ENCODE data around the gene PIK3C2G.

Gene PIK3C2G

DNA sequence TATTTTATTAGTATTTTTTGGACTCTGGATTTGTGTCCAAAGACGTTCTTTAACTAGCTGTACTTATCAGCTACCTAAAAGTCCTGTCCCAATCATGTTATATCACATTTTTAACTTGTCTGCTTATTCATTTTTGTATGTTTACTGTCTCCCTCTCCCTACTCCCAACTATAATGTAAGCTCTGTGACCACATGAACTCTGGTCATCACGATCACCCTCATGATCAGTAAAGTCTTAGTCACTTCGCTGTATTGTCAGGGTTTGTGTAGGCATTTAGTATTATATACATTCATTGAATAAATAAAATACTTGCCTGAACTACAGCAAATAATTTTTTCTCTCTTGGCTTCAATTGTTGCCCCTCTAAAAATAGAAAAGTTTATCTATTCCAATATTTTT lies 211.0 kb downstream of the PIK3C2G start:
- no peak for TF ChIP-seq SPI1 (IDR thresholded peaks at IDR 0.05; ENCODE audit: borderline replicate concordance, low read depth)
- TF ChIP-seq, protein P1, sequence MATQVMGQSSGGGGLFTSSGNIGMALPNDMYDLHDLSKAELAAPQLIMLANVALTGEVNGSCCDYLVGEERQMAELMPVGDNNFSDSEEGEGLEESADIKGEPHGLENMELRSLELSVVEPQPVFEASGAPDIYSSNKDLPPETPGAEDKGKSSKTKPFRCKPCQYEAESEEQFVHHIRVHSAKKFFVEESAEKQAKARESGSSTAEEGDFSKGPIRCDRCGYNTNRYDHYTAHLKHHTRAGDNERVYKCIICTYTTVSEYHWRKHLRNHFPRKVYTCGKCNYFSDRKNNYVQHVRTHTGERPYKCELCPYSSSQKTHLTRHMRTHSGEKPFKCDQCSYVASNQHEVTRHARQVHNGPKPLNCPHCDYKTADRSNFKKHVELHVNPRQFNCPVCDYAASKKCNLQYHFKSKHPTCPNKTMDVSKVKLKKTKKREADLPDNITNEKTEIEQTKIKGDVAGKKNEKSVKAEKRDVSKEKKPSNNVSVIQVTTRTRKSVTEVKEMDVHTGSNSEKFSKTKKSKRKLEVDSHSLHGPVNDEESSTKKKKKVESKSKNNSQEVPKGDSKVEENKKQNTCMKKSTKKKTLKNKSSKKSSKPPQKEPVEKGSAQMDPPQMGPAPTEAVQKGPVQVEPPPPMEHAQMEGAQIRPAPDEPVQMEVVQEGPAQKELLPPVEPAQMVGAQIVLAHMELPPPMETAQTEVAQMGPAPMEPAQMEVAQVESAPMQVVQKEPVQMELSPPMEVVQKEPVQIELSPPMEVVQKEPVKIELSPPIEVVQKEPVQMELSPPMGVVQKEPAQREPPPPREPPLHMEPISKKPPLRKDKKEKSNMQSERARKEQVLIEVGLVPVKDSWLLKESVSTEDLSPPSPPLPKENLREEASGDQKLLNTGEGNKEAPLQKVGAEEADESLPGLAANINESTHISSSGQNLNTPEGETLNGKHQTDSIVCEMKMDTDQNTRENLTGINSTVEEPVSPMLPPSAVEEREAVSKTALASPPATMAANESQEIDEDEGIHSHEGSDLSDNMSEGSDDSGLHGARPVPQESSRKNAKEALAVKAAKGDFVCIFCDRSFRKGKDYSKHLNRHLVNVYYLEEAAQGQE (IDR thresholded peaks at IDR 0.05; ENCODE audit: insufficient replicate concordance, low read depth): no peak
- H3K27ac ChIP-seq (replicated peaks): no peak overlapping the region
- no peak for DNase-seq (ENCODE audit: low read depth in 1 of 2, low spot score in 1 of 2)

DNA sequence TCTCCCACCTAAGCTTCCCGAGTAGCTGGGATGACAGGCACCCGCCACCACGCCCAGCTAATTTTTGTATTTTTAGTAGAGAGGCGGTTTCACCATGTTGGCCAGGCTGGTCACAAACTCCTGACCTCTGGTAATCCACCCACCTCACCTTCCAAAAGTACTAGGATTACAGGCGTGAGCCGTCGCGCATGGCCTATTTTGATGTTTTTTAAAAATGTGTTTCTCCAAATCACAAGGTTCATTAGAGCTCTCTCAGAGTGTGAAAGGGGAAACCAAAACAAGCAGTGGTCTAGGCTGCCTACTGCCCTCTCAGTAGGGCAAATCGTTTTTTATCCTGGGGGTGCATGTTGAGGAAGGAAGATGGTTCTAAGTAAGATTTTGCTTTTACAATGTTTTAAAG lies 211.5 kb downstream of the PIK3C2G start:
- Histone ChIP-seq H3K27ac (replicated peaks) (no peak overlapping the region), H3K27me3 (ENCODE audit: insufficient read depth, poor library complexity, severe bottlenecking) (no peaks in the 10 kb centered on the region), H3K4me3 (replicated peaks; ENCODE audit: insufficient read depth, low read length) (no peak overlapping the region)
- TF ChIP-seq, protein P1 (IDR thresholded peaks at IDR 0.05; ENCODE audit: insufficient replicate concordance, low read depth): no peak
- TF ChIP-seq GABPA (IDR thresholded peaks at IDR 0.05; ENCODE audit: low read depth): no peak
- no peak for TF ChIP-seq SPI1 (IDR thresholded peaks at IDR 0.05; ENCODE audit: borderline replicate concordance, low read depth)
- TF ChIP-seq, protein P2, sequence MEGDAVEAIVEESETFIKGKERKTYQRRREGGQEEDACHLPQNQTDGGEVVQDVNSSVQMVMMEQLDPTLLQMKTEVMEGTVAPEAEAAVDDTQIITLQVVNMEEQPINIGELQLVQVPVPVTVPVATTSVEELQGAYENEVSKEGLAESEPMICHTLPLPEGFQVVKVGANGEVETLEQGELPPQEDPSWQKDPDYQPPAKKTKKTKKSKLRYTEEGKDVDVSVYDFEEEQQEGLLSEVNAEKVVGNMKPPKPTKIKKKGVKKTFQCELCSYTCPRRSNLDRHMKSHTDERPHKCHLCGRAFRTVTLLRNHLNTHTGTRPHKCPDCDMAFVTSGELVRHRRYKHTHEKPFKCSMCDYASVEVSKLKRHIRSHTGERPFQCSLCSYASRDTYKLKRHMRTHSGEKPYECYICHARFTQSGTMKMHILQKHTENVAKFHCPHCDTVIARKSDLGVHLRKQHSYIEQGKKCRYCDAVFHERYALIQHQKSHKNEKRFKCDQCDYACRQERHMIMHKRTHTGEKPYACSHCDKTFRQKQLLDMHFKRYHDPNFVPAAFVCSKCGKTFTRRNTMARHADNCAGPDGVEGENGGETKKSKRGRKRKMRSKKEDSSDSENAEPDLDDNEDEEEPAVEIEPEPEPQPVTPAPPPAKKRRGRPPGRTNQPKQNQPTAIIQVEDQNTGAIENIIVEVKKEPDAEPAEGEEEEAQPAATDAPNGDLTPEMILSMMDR (IDR thresholded peaks at IDR 0.05; ENCODE audit: insufficient read depth, low read length): no peak
- TF ChIP-seq POLR2AphosphoS5 (IDR thresholded peaks at IDR 0.05; ENCODE audit: low read depth): no peak
- DNase-seq (ENCODE audit: low read depth in 1 of 2, low spot score in 1 of 2): no peak

More for the DNA sequence above, 211.0 kb downstream of the PIK3C2G start:
- Histone ChIP-seq H3K4me3 (replicated peaks; ENCODE audit: insufficient read depth, low read length) (no peak overlapping the region), H3K27me3 (ENCODE audit: insufficient read depth, poor library complexity, severe bottlenecking) (no peaks in the 10 kb centered on the region)

DNA sequence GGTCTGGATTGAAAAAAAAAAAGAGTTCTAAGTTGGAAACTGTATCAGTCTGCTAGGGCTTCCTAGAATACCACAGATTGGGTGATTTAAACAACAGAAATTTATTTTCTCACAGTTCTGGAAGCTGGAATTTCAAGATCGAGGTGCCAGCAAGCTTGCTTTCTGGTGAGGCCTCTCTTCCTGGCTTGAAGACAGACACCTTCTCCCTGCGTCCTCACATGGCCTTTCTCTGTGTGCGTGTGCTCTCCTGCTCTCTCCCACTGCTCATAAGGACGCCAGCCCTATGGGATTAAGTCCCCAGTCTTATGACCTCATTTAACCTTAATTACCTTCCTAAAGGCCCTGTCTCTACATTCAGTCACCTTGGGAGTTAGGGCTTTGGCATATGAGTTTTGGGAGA lies 215.5 kb downstream of the PIK3C2G start:
- H3K4me3 ChIP-seq (replicated peaks; ENCODE audit: insufficient read depth, low read length): no peak overlapping the region
- no peak for TF ChIP-seq SPI1 (IDR thresholded peaks at IDR 0.05; ENCODE audit: borderline replicate concordance, low read depth)
- no peak for TF ChIP-seq POLR2AphosphoS5 (IDR thresholded peaks at IDR 0.05; ENCODE audit: low read depth)
- TF ChIP-seq, protein P1 (IDR thresholded peaks at IDR 0.05; ENCODE audit: insufficient replicate concordance, low read depth): no peak
- no peak for TF ChIP-seq GABPA (IDR thresholded peaks at IDR 0.05; ENCODE audit: low read depth)
- TF ChIP-seq, protein P2 (IDR thresholded peaks at IDR 0.05; ENCODE audit: insufficient read depth, low read length): no peak
- H3K27ac ChIP-seq (replicated peaks): no peak overlapping the region
- no peaks in the 10 kb centered on the region for H3K27me3 ChIP-seq (ENCODE audit: insufficient read depth, poor library complexity, severe bottlenecking)
- no peak for DNase-seq (ENCODE audit: low read depth in 1 of 2, low spot score in 1 of 2)

DNA sequence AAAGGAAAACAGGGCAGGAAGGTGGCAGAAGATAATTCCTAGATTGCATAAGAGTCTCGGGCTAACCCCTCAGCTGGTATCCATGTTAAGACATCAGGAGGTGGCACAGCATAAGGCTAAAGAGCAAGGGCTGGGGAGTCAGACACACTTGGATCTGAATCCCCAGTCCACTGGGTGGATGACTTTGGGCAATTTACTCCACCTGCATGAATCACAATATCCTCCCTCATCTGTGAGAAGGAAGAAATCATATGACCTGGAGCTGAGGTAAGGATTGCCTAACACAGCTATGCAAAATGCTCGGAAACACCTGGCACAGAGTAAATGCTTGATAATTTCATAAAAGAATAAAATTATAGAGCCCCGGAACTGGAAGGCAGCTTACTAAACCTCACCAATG lies 217.9 kb downstream of the PIK3C2G start:
- no peak for DNase-seq (ENCODE audit: low read depth in 1 of 2, low spot score in 1 of 2)
- TF ChIP-seq, protein P1 (IDR thresholded peaks at IDR 0.05; ENCODE audit: insufficient replicate concordance, low read depth): no peak
- TF ChIP-seq SPI1 (IDR thresholded peaks at IDR 0.05; ENCODE audit: borderline replicate concordance, low read depth) (no peak), GABPA (IDR thresholded peaks at IDR 0.05; ENCODE audit: low read depth) (no peak), POLR2AphosphoS5 (IDR thresholded peaks at IDR 0.05; ENCODE audit: low read depth) (no peak)
- TF ChIP-seq, protein P2 (IDR thresholded peaks at IDR 0.05; ENCODE audit: insufficient read depth, low read length): no peak
- Histone ChIP-seq H3K27ac (replicated peaks) (no peak overlapping the region), H3K27me3 (ENCODE audit: insufficient read depth, poor library complexity, severe bottlenecking) (no peaks in the 10 kb centered on the region), H3K4me3 (replicated peaks; ENCODE audit: insufficient read depth, low read length) (no peak overlapping the region)

Data from HL-60 (cell line).